ENCODE data around the gene MNX1.
A peak's percentile ranks its signal among the peaks of the same experiment; 100 is the strongest.

Gene MNX1

GRCh38 chr7:157010588-157011332 is at the start of gene MNX1:
MNX1 (minus strand) TSS chr7:157010663; CDS start chr7:157010350, 313 bp downstream.
- peak; percentile 93 for DNase-seq

GRCh38 chr7:157059534-157059933 is 49.1 kb upstream of the MNX1 start:
- no peak for DNase-seq

DNA sequence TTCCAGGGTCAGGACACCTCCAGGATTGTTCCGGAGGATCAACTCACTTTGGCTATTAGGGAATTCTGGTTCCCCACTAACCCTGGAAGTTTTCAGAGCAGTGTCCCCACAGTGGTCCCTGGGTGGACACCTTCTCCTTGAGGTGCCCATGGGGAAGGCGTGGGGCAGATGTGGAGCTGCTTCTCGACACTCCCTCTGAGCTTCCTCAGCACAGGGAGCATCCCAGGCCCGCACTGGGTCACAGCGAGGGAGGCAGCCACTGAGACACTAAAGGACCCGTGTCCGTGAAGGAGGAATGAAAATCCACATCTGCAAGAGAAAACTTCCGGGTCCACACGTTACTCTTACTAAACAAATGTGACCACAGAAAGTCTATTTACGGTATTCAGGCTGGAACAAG is 48.2 kb upstream of the MNX1 start:
- no peak for DNase-seq

DNA sequence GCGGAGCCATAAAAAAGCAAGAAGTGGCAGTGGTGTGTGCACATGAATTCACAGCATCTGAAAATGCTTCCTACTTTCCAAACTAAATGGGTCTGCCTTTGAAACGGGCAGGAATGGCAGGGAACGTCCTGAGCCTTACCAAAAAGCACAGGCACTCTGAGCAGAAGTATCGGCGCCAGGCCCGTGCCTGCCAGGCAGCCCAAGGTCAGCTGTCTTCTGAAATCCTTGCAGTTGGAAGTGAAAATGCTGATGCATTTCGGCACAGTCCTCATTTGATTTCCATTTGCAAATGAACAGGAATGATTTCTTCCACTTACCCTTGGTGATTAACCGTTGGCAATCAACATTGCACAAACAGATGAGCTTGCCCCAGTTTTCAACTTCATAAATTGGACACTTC is 47.6 kb upstream of the MNX1 start:
- no peak for DNase-seq

GRCh38 chr7:157056957-157057902 is 46.8 kb upstream of the MNX1 start:
- DNase-seq, result no peak

- no peak for DNase-seq
Observed at GRCh38 chr7:157056246-157056645, 45.8 kb upstream of the MNX1 start.

GRCh38 chr7:157054927-157055326 is 44.5 kb upstream of the MNX1 start:
- DNase-seq, result no peak

DNA sequence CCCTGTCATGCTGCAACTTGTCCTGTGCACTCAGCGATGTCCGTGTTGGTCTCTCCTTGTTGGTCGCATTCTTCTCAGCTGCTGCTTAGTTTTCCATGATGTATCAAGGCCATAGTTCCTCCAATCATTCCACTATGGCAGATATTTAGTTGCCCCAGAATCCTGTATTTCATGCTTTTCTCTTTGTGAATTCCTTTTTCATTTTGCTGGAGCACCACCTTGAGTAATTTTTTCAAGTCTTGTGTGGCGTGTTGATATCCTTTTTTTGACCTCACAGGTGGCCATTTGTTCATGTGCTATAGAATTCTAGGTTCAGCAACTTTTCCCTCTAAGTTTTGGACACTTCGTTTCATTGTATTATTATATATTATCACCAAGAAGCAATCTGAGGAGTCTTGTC is 42.7 kb upstream of the MNX1 start:
- no peak for DNase-seq

GRCh38 chr7:157047148-157047547 is 36.7 kb upstream of the MNX1 start:
- no peak for DNase-seq

DNA sequence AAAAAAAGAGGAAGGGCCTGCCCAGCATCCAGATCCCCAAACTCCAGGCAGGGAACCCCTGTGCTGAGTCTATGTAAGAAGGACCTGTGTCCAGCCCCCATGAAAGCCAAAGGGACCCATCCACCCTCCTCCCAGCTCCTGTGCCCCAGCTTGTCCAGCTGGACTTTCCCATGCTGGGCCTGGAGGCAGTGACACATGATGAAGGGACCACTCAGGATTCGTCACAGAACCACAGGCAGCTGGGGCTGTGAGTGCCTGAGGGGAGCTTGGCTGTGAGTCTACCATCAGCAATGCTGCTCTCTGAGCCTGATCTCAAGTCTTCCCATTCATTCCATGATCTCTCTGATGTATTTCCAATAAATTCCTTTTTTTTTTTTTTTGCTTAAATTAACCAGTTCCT is 36.2 kb upstream of the MNX1 start:
- DNase-seq, result no peak

DNA sequence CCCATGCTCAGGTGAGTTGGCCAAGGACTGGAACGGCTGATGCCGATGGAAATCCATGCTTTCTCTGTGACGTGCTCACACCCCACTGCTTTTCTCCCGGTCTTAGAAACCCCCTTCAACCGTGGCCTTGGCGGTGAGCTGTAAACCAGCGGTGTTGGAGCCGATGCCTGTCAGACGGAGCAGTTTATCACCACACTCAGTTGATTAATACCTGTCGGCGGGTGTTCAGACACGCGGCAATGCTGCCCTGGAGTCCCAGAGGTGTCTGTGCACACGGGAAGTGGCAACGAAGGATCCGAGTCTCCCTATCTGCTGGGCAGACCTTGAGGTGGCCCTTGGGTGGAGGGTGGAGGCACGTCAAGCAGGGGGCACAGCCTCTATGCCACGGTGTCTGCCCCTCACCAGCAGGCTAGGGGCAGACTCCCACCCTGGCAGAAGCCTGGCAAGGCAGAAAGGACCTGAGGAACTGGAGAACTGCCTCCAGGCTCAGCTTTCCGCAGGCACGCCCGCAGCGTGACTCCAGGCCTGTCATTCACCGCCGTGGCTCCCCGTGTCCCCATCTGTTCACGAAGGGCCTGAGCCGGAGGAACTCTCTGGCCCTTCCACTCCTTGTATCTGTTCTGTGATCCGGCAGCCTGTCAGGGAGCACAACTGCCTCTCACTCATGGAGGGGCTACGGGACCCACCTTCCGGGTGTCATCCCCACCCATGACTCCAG is 34.6 kb upstream of the MNX1 start:
- DNase-seq, result no peak

GRCh38 chr7:157044147-157044687 is 33.8 kb upstream of the MNX1 start:
- no peak for DNase-seq

DNA sequence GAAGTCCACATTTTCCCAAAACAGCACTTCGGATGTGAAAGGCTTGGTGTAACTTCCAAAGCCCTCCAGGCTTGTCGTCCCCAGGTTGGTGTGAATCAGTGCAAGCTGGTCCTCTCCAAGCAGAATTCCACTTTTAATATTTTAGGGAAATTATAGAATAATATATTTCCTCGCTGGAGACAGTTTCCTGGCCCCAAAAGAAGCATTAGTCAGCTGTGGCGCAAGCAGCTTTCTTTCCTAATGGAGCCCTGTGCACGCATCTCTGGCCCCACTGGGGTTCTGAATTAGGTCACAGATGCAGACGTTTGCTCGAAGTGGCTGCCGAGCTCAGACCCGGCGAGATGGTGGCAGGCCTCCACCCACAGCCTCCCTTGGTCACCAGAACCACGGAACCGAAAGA is 33.3 kb upstream of the MNX1 start:
- no peak for DNase-seq

GRCh38 chr7:157041514-157042277 is 31.2 kb upstream of the MNX1 start:
- DNase-seq, result no peak

DNA sequence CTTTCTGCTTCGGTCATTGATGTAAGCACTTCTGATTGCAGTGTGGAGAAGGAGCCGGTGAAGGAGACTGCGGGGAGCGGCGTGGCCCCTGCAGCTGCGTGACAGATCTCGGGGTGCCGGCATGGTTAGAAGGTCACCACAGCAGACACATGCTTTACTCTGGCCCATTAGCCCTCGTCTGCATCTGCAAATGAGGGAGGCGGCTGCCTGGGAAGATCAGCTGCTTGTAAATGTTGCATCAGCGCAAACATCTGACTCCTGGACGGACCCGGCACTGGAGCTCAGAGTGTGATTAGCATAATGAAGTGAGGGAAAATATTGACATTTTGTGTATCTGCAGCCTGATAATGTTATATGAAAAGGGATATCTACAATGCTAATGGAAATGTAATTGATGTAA is 30.5 kb upstream of the MNX1 start:
- DNase-seq, result no peak

GRCh38 chr7:157037635-157038034 is 27.2 kb upstream of the MNX1 start:
- no peak for DNase-seq

DNA sequence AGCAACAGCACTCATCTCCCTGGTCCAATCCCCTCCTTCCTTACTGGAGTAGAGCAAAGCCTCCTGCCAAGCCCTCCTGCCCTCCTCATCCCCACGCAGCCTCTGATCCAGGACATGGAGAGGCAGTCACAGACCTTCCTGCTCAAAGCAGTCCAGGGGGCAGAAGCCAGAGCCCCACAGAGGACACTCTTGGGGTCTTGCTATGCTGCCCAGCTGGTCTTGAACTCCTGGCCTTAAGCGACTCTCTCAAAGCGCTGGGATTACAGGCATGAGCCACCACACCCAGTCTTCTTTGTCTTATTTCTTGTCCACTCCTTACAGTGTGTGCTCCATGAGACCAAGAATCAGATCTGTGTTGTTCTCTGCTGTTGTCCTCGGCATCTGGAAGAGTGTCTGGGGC is 26.6 kb upstream of the MNX1 start:
- no peak for DNase-seq

DNA sequence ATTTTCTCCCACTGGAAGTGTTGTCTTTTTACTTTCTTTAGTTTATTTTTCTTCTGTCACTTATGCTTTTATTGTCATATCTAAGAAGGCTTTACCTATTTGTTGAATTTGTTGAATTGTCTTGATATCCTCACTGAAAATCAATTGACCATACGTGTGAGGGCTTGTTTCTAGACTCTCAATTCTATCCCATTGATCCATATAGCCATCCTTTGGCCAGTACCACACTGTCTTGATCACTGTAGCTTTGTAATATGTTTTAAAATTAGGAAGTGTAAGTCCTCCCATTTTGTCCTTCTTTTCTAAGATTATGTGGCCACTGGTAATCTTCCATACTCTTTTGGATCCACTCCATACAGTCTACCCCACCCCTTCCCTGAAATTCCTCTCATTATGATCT is 25.5 kb upstream of the MNX1 start:
- DNase-seq, result no peak

DNA sequence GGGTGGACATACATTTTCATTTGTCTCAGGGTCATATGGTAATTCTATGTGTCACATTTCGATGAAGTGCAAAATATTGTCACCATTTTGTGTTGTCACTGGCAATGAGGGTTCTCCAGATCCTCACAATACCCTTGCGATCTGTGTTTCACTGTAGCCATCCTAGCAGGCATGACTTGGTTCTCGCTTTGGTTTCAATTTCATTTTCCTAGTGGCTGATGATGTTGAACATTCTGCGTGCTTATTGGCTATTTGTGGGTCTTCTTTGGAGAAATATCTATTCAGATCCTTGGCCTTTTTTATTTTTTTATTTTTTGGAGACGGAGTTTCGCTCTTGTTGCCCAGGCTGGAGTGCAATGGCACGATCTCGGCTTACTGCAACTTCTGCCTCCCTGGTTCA is 24.8 kb upstream of the MNX1 start:
- DNase-seq, result no peak

GRCh38 chr7:157033483-157034473 is 23.3 kb upstream of the MNX1 start:
- no peak for DNase-seq
